ENCODE measurements around the gene DHDH.

- TF ChIP-seq POLR2A (IDR thresholded peaks at IDR 0.05; ENCODE audit: low read depth, low read length) (no peak), TAF1 (IDR thresholded peaks at IDR 0.05; ENCODE audit: borderline replicate concordance, low read depth, low read length) (no peak), POLR2AphosphoS5 (IDR thresholded peaks at IDR 0.05; ENCODE audit: low read depth, low read length) (no peak)
Observed at GRCh38 chr19:48905664-48906063, 27.8 kb upstream of the DHDH start.

Measured in GM12892 (cell line).